Activated CD4-positive, CD25-positive, alpha-beta regulatory T cell treated with anti-CD3 and anti-CD28 coated beads, Interleukin-2, amount 50 U/mL, for 24 hours (primary cell): Measurements from ENCODE around the gene PHF14.
A peak's percentile ranks its signal among the peaks of the same experiment; 100 is the strongest.

Experiments
- ATAC-seq, 2 donors: fragments of 150-1000 bp; cut with Tn5 transposase; one replicate each; pipeline ENCODE4 v1.10.0; 2021; ENCODE audit warnings: mild to moderate bottlenecking in 1 of 2, moderate library complexity in 1 of 2

PHF14 gene

GRCh38 chr7:11120068-11120664 is 146.5 kb downstream of the PHF14 start:
- no peak for ATAC-seq

- ATAC-seq = peak in 1 of 2 donors; percentile 17
Observed at GRCh38 chr7:11120675-11121220, 147.1 kb downstream of the PHF14 start.

- ATAC-seq = no peak
Observed at GRCh38 chr7:11124856-11125559, 151.3 kb downstream of the PHF14 start.

- ATAC-seq = no peak
Observed at GRCh38 chr7:11127114-11127785, 153.6 kb downstream of the PHF14 start.

- no peak for ATAC-seq
Observed at GRCh38 chr7:11127988-11128387, 154.3 kb downstream of the PHF14 start.

GRCh38 chr7:11128498-11128897 is 154.8 kb downstream of the PHF14 start:
- ATAC-seq = no peak

- no peak for ATAC-seq
Observed at GRCh38 chr7:11130012-11130411, 156.3 kb downstream of the PHF14 start.

- ATAC-seq = no peak
Observed at GRCh38 chr7:11130601-11131000, 156.9 kb downstream of the PHF14 start.

GRCh38 chr7:11133436-11133959 is 159.8 kb downstream of the PHF14 start:
- no peak for ATAC-seq

GRCh38 chr7:11135573-11135972 is 161.9 kb downstream of the PHF14 start:
- ATAC-seq = no peak

GRCh38 chr7:11141541-11141940 is 167.9 kb downstream of the PHF14 start:
- ATAC-seq = no peak

GRCh38 chr7:11153694-11154093 is 180.0 kb downstream of the PHF14 start:
- no peak for ATAC-seq

GRCh38 chr7:11155883-11156282 is 182.2 kb downstream of the PHF14 start:
- no peak for ATAC-seq

GRCh38 chr7:11161499-11161898 is 187.8 kb downstream of the PHF14 start:
- ATAC-seq = no peak

- ATAC-seq = no peak
Observed at GRCh38 chr7:11163220-11163619, 189.5 kb downstream of the PHF14 start.

- no peak for ATAC-seq
Observed at GRCh38 chr7:11166051-11166450, 192.4 kb downstream of the PHF14 start.

GRCh38 chr7:11168650-11169170 is 195.0 kb downstream of the PHF14 start:
- no peak for ATAC-seq

GRCh38 chr7:11170175-11170574 is 196.5 kb downstream of the PHF14 start:
- no peak for ATAC-seq

- ATAC-seq = peak; percentile 51 to 62
Observed at GRCh38 chr7:11170863-11171568, 197.3 kb downstream of the PHF14 start.

- peak; percentile 13 to 51 for ATAC-seq
Observed at GRCh38 chr7:11171569-11172192, 198.0 kb downstream of the PHF14 start.

- no peak for ATAC-seq
Observed at GRCh38 chr7:11172835-11173234, 199.2 kb downstream of the PHF14 start.

GRCh38 chr7:11175371-11175770 is 201.7 kb downstream of the PHF14 start:
- ATAC-seq = no peak
